GM19438 (cell line): Measurements from ENCODE around the gene GBGT1.

Source experiments
- ATAC-seq: cut with Tn5 transposase; IDR thresholded peaks from one replicate; pipeline ENCODE4 v1.9.1; 2021; ENCODE audit warnings: low read depth; ENCODE audit not compliant: unreplicated experiment

Gene GBGT1

GRCh38 chr9:133166392-133166791 lies 2.7 kb upstream of the GBGT1 start:
- ATAC-seq, result no peak

GRCh38 chr9:133165452-133165730 lies 1.7 kb upstream of the GBGT1 start:
- ATAC-seq, result no peak

- ATAC-seq, result no peak
Measured at GRCh38 chr9:133164191-133164590, 477 bp upstream of the GBGT1 start.

GRCh38 chr9:133162861-133163503 lies 732 bp downstream of the GBGT1 start:
- ATAC-seq, result no peak

- no peak for ATAC-seq
Measured at GRCh38 chr9:133161547-133161950, 2.2 kb downstream of the GBGT1 start.

- peak; percentile 55 for ATAC-seq
Measured at GRCh38 chr9:133160742-133161546, 2.8 kb downstream of the GBGT1 start.

GRCh38 chr9:133158695-133159094 lies 5.0 kb downstream of the GBGT1 start:
- no peak for ATAC-seq

- no peak for ATAC-seq
Measured at GRCh38 chr9:133155156-133155555, 8.6 kb downstream of the GBGT1 start.

- ATAC-seq, result no peak
Measured at GRCh38 chr9:133154097-133154989, 9.4 kb downstream of the GBGT1 start.

- no peak for ATAC-seq
Measured at GRCh38 chr9:133153227-133154096, 10.3 kb downstream of the GBGT1 start.

- ATAC-seq, result no peak
Measured at GRCh38 chr9:133151601-133152525, 11.9 kb downstream of the GBGT1 start.

- no peak for ATAC-seq
Measured at GRCh38 chr9:133151041-133151440, 12.7 kb downstream of the GBGT1 start.

- ATAC-seq, result peak; percentile 59
Measured at GRCh38 chr9:133149130-133150015, 14.3 kb downstream of the GBGT1 start.

GRCh38 chr9:133148199-133149129 lies 15.2 kb downstream of the GBGT1 start:
- ATAC-seq, result peak; percentile 20

GRCh38 chr9:133147412-133148198 lies 16.1 kb downstream of the GBGT1 start:
- no peak for ATAC-seq

GRCh38 chr9:133146746-133147411 lies 16.8 kb downstream of the GBGT1 start:
- no peak for ATAC-seq
